ENCODE results near the gene ANXA6.
A peak's percentile ranks its signal among the peaks of the same experiment; 100 is the strongest.

GRCh38 chr5:151058301-151058700 lies 99.3 kb downstream of the ANXA6 start:
- TF ChIP-seq, protein P1, sequence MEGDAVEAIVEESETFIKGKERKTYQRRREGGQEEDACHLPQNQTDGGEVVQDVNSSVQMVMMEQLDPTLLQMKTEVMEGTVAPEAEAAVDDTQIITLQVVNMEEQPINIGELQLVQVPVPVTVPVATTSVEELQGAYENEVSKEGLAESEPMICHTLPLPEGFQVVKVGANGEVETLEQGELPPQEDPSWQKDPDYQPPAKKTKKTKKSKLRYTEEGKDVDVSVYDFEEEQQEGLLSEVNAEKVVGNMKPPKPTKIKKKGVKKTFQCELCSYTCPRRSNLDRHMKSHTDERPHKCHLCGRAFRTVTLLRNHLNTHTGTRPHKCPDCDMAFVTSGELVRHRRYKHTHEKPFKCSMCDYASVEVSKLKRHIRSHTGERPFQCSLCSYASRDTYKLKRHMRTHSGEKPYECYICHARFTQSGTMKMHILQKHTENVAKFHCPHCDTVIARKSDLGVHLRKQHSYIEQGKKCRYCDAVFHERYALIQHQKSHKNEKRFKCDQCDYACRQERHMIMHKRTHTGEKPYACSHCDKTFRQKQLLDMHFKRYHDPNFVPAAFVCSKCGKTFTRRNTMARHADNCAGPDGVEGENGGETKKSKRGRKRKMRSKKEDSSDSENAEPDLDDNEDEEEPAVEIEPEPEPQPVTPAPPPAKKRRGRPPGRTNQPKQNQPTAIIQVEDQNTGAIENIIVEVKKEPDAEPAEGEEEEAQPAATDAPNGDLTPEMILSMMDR (IDR thresholded peaks at IDR 0.05): peak in 1 of 6 experiments; percentile 15
- TF ChIP-seq POLR2A (IDR thresholded peaks at IDR 0.05): no peak

All from esophagus squamous epithelium (tissue), 4 donors.